NCI-H128 (cell line): ENCODE measurements around the gene TBC1D4.
"Not testable (repeated sequence)": the region's sequence is repeated elsewhere in the genome, so short reads cannot be mapped to it uniquely, and the experiment has no call there.

Source experiments
- DNase-seq: peaks from one replicate; lab custom pipeline; 2025; ENCODE audit not compliant: unreplicated experiment; lab: John Stamatoyannopoulos, UW

TBC1D4 gene

GRCh38 chr13:75364131-75364713, 117.7 kb downstream of the TBC1D4 start:
- DNase-seq = no peak

- no peak for DNase-seq
These were observed 118.6 kb downstream of the TBC1D4 start for GRCh38 chr13:75363371-75363770.

- DNase-seq = no peak
These were observed 119.9 kb downstream of the TBC1D4 start for GRCh38 chr13:75362026-75362425.

- DNase-seq = no peak
These were observed 121.8 kb downstream of the TBC1D4 start for GRCh38 chr13:75360170-75360569.

GRCh38 chr13:75359266-75359665, 122.7 kb downstream of the TBC1D4 start:
- no peak for DNase-seq

DNA sequence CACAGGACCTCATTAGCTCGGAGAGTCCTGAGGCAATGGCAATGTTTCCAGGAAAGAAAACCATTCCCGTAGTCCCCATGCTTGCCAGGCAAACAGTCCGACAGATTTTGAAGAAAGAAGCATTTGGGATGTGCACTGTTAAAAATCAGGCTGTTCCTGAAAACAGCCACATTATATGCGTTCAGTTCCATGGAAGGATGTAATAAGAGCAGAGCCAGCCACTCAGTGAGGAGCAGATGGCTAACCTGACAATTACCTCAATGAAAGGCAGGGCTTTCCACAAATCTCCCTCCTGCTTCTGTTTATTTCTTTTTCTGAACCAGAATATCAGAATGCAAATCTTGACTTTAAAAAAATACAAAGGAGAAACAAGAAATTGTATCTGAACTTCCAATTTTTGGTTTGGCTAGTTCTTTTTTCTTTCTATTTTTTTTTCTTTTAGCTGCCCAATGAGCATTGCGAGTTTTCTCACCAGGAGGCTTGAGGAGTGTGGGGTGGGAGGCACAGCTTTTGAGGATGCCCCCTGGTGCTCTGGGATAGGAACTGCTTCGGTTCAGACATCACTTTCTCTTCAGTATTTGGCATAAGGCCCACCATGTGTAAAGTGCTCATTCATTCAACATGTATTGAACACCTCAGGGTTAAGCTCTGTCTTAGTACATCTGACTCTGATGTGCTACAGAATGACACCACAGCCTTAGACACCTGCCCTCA, 124.2 kb downstream of the TBC1D4 start:
- peak; percentile 13 for DNase-seq

- DNase-seq = no peak
These were observed 125.5 kb downstream of the TBC1D4 start for GRCh38 chr13:75356421-75356820.

- DNase-seq = no peak
These were observed 126.4 kb downstream of the TBC1D4 start for GRCh38 chr13:75355609-75356008.

DNA sequence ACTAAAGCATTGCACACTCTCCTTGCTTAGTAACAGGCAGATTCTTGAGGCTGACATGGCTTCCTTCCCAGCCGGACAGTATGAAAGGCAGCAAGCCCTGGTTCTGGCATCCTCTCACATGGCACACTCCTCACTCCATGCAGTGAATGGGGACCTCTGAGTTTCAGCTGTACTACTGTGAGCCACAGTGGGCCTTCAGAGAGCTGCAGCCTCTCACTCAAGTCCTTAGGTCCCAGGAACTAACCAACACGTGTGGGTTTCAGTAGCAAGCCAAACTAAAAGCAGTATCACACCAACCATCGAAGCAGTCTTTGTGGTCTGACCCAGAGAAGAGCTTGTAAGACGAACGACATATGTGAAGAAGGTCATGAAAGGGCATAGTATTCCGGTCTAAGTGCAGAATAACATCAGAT, 128.2 kb downstream of the TBC1D4 start:
- no peak for DNase-seq

DNA sequence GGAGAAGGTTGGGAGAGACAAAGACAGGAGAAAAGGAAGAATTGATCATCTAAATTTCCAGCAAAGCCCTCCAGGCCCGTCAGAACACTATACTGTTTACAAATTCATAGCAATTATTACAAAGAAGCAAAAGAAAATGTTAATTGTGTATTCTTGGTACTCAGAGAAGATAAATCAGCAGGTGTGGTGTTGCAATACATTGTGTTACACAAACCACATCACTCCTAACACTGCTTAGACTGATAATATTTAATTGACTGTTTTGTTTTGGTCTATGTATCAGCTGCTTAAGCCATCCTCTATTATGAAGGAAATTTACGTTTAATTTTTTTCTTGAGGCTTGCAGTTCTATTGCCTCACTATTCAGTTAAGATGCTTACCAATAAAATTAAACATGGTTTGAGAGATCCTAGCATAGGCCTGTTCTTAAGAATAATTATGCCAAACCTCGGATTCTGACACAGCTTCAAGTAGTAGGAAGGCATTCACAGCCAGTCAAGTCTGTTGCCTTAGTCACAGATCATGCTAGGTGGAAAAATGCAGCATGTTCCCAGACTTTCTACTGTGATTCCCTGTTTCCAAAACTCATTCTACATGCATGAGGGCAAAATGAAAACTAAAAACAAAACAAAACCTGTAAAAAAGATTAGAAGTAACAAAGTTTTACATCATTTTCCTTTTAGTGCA, 129.2 kb downstream of the TBC1D4 start:
- DNase-seq = no peak

DNA sequence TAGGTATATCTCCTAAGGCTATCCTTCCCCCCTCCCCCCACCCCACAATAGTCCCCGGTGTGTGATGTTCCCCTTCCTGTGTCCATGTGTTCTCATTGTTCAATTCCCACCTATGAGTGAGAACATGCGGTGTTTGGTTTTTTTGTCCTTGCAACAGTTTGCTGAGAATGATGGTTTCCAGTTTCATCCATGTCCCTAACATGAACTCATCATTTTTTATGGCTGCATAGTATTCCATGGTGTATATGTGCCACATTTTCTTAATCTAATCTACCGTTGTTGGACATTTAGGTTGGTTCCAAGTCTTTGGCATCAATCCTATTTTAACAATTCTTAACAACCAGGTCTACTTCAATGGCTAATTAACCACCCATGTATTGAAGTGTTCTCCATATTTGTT, 130.4 kb downstream of the TBC1D4 start:
- DNase-seq = not testable (repeated sequence)

DNA sequence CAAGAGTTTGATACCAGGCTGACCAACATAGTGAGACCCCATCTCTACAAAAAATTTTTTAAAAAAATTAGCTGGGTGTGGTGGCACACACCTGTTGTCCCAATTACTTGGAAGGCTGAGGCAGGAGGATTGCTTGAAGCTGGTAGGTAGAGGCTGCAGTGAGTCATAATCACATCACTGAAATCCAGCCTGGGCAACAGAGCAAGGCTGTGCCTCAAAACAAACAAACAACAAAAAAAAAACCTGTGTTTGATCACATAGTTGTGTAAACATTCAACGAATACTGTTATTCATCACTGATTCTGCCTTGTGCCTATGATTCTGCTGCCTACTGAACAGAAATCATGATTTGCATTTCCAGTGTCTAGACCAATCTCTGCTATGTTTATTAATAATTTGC, 134.0 kb downstream of the TBC1D4 start:
- DNase-seq = no peak

- DNase-seq = no peak
These were observed 134.5 kb downstream of the TBC1D4 start for GRCh38 chr13:75347457-75347856.

DNA sequence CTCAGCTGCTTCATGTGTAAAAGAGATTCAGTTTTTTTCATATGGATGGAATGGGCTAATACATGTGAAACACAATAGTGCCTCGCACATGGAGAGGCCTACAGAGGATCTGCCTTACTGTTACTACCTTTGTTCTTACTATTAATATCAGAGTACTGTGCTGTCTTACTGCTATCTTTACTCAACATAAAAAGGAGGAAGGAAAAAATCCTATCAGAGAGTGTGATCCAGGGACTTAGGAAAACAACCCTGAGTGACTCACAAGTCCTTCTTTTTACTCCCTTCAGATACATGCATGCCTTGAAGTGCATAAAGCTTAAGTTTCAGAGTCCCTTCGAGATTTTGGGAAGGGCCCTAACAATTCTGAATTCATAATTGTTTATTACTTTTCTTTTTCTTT, 136.8 kb downstream of the TBC1D4 start:
- no peak for DNase-seq

DNA sequence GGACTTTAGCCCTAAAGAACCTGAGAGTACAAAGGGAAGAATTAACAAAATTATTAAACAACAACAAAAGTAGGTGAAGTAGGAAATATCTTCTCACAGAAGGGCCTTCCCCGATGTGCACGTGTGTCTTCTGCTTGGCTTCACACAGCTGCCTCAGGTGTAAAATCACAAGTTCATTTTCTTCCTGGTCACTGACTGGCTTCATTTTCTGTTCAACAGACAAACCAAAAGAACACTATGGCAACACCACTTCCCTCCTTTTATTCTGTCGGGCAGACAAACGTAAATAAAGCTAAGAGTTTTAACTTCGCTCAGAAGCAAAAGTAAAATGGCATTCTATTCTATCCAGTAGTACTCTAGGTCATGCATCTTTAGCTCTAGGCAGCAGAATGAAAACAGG, 140.9 kb downstream of the TBC1D4 start:
- DNase-seq = no peak

- no peak for DNase-seq
These were observed 142.2 kb downstream of the TBC1D4 start for GRCh38 chr13:75339635-75340374.

GRCh38 chr13:75334634-75335447, 147.1 kb downstream of the TBC1D4 start:
- DNase-seq = no peak

DNA sequence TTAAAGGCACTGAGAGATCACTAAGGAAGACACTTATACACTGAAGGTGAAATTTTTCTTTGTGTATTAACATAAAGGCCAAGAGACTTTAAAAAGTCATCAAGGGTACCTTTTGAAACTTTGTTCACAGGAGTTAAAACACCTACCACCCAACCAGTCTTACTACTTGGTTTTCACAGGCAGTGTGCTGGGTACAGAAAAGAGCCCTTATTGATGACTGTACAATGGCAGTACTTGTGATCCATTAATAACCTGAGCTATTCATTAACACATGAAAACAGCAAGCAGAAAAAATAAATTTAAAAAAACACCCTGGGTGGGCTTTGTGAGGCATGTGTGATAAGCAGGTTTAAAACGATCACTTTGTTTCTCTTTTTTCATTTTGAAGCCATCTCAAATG, 148.9 kb downstream of the TBC1D4 start:
- no peak for DNase-seq

- no peak for DNase-seq
These were observed 150.1 kb downstream of the TBC1D4 start for GRCh38 chr13:75331792-75332349.

DNA sequence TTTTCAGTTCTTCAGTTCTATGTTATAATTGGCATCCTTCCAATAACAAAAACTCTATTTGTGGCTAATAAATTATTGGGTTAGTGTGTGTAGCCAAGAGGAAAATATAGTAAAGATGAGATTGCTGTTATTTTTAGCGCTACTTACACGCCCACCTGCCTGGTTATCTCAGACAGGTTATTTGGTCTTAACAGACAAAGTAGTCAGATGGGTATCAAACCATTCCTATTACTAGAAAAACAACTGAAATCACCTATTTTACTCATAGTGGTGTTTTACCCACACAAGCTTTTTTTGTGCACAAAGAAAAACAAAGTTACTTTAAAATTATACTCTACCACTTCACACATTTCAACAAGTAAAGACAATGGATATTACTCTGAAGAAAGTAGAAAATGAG, 151.2 kb downstream of the TBC1D4 start:
- DNase-seq = no peak

- DNase-seq = no peak
These were observed 152.2 kb downstream of the TBC1D4 start for GRCh38 chr13:75329723-75330122.
